Stimulated activated CD4-positive, alpha-beta T cell treated with anti-CD3 and anti-CD28 coated beads, Interleukin-15, amount 100 ng/mL, for 1 hour (primary cell): ENCODE results near the gene LRRC8B.
"Not testable (repeated sequence)": the region's sequence is repeated elsewhere in the genome, so short reads cannot be mapped to it uniquely, and the experiment has no call there.

Source experiments
- DNase-seq, 2 donors: peaks; one replicate each; pipeline ENCODE4 v3.0.0-alpha.2; 2020; ENCODE audit warnings: low read depth in 1 of 2, low spot score in 1 of 2

Gene LRRC8B

GRCh38 chr1:89524369-89525168 lies at the start of gene LRRC8B:
LRRC8B (plus strand) TSS chr1:89524829; CDS start chr1:89582651, 57,822 bp downstream.
- peak; percentile 72 to 83 for DNase-seq

DNA sequence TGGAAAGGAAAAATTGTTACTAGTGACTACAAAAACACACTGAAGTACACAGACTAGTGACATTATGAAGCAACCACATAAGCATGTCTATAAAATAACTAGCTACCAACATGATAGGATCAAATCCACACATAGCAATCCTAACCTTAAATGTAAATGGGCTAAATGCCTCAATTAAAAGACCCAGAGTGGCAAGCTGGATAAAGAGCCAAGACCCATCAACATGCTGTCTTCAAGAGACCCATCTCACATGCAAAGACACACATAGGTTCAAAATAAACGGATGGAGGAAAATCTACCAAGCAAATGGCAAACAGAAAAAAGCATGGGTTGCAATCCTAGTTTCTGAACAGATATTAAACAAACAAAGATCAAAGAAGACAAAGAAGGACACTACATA lies 49.4 kb upstream of the LRRC8B start:
- no peak for DNase-seq

DNA sequence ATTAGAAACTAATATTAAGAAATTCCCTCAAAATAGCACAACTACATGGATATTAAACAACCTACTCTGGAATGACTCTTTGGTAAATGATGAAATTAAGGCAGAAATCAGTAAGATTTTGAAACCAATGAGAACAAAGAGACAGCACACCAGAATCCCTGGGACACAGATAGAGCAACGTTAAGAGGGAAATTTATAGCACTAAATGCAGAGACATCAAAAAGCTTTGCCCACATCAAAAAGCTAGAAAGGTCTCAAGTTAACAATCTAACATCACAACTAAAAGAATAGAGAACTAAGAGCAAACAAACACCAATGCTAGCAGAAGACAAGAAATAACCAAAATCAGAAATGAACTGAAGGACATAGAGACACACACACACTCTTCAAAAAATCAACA lies 48.6 kb upstream of the LRRC8B start:
- DNase-seq = no peak

DNA sequence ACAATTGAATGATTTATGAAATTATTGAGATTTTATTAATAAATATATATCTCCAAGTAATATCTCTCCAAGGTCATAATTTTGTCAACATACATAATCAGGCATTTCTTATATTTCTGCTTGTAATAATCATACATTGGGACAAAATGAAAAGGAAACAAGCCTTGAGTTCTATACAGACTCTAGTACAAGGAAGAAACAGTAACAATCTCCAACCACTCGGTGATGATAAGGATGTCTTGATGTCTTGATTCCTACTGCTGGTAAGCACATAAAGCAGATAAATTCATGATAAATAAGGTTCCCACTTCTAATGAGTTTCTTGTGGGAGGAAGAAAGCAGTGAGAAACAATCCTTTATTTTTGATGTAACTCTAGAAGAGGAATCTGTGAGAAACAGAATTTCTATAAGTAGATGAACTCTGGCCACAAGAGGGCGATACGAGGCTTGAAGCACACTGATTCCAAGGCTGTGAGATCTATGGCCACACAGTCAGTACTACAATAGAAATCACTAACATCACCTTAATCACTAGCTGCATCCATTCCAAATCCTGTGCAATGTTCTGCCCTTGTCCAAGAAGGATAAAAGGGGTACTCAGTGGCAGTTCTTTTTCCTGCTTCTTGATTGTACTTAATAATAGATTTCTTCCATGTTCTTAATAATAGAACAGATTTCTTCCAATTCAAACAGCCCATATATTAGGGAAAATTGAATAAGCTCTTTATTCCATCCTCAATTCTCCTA lies 41.4 kb upstream of the LRRC8B start:
- DNase-seq = peak; percentile 37 to 52

DNA sequence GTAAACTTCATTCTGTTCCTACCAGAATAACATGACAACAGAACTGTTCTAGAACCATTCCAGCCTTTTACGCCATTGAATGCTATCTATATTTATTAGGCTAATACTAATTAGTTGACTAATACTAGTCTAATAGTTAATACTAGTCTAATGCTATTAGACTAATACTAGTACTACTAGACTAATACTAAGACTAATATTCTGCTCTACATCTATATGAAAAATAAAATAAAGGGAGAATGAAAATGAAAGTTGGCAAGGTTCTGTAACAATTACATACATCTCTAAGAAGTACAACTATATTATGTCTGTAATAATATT lies 40.9 kb upstream of the LRRC8B start:
- no peak for DNase-seq

- no peak for DNase-seq
Observed at GRCh38 chr1:89484092-89485038, 40.3 kb upstream of the LRRC8B start.

DNA sequence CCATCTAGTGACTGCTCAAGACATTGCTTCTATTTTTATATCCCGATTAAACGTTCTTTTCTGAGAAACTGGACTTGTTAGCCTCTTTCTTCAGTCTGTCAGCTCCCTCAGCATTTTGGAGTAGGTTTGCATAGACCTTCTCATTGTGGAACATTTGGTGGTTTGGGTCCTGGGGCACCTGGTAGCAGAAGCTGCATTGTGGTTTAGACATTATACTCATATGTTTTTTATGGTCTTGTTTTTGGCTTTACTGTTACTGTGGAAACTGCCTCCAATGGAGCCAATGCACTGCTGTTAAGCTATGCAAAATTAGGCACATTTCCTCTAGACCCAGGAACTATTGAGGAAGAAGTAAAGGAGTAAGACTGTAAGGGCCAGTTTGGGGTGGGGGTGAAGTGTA lies 36.7 kb upstream of the LRRC8B start:
- DNase-seq = no peak

DNA sequence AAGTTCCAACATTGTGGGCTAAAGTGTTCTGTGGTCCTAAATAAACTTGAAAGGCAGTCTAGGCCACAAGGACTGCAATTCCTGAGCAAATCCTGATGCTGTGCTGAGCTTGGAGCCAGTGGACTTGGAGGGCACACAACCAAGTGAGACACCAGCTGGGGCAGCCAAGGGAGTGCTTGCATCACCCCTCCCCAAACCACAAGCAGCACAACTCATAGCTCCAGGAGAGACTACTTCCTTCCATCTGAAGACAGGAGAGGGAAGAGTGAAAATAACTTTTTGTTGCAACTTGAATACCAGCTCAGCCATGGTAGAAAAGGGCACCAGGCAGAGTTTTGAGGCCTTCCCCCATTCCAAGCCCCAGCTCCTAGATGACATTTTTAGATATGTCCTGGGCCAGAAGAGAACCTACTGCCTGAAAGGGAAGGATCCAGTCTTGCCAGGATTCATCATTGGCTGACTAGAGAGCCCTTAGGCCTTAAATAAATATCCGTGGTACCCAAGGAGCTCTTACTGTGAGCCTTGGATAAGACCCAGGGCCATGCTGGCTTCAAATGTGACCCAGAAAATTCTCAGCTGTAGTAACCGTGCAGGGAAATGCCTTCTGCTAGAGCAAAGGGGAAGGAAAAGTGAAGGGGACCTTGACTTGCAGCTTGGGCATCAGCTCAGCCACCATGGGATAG lies 35.4 kb upstream of the LRRC8B start:
- no peak for DNase-seq

DNA sequence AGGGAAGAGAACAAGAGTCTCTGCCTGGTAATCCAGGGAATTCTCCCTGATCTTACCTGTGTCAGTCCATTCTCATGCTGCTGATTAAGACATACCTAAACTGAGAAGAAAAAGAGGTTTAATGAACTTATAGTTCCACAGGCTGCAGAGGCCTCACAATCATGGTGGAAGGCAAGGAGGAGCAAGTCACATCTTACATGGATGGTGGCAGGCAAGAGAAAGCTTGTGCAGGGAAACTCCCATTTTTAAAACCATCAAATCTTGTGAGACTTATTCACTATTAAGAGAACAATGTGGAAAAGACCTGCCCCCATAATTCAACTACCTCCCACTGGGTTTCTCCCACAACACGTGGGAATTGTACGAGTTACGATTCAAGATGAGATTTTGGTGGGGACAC lies 34.2 kb upstream of the LRRC8B start:
- no peak for DNase-seq

DNA sequence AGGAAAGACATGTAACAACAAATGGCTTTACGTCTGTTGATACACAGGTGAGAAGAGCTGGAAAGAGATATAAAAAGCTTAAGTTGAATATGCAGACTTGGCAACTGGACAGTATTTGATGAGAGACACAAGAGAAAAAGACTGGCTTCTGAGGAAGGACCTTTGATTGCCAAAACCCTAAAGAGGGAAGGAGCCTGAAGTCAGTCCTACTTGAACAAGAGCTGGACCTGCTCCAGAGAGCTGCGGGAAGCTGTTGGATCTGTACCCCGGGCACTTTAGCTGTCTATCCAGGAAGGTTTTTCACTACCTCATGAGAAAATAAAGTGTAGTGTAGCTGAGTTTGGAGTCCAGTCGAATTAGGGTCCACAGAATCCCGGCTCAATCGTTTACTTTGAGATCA lies 25.3 kb upstream of the LRRC8B start:
- no peak for DNase-seq

DNA sequence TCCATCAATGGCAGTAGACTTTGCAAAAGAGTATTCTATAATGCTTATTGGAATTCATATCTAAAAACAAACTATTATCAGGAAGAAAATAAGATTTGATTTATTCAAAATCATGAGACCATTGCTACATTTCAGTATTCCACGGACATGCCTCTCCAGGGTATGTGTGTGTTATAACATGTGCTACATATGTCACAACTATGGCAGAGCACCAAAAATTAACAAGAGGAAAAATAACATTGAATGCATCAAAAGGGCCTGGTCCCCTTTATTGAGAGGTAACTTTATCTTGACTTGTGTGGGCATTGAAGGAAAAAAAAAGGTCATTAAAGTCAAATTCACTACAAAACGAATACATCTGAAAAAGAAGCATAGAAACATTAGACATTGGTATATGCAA lies 22.6 kb upstream of the LRRC8B start:
- no peak for DNase-seq

DNA sequence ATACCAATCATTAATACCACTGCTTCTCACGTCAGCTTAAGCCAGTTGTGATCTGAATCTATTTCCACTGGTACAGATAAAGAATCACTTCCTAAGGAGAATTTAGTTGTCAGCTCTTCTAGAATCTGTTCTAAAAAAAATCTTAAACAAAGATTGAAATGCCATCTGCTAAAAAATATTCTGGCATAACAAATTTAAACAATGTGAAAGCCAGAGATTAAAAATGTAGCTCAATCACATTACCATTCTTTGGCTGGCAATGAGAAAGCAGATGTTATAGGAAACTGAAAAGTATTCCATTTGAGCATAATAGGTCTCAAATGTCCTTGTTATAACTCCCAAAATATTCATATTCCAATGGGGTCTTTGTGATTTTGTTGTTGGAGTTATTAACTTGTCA lies 21.7 kb upstream of the LRRC8B start:
- no peak for DNase-seq

DNA sequence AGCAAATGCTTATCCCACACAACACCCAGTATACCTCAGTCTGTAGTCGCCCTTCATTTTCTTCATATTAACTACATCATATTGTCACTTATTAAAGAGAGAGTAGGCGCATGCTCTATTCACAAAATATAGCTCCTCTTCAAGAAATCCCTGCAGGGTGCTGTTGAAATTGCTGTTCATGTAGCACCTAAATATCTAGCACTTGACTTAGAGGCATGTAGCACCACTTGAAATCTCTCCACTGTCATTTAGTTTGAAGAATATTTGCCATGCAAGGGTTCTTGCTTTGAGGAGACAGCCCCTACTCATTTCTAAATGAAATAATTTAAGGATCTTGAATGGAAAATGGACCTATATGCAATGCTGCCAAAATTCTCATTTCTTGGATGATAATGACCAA lies 20.9 kb upstream of the LRRC8B start:
- DNase-seq = no peak

DNA sequence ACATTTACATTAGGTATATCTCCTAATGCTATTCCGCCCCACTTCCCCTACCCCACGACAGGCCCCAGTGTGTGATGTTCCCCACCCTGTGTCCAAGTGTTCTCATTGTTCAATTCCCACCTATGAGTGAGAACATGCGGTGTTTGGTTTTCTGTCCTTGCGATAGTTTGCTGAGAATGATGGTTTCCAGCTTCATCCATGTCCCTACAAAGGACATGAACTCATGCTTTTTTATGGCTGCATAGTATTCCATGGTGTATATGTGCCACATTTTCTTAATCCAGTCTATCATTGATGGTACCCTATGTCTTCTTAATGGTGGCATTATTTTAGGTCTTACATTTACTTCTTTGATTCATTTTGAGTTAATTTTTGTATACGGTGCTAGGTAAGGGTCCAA lies 14.6 kb upstream of the LRRC8B start:
- DNase-seq = not testable (repeated sequence)

DNA sequence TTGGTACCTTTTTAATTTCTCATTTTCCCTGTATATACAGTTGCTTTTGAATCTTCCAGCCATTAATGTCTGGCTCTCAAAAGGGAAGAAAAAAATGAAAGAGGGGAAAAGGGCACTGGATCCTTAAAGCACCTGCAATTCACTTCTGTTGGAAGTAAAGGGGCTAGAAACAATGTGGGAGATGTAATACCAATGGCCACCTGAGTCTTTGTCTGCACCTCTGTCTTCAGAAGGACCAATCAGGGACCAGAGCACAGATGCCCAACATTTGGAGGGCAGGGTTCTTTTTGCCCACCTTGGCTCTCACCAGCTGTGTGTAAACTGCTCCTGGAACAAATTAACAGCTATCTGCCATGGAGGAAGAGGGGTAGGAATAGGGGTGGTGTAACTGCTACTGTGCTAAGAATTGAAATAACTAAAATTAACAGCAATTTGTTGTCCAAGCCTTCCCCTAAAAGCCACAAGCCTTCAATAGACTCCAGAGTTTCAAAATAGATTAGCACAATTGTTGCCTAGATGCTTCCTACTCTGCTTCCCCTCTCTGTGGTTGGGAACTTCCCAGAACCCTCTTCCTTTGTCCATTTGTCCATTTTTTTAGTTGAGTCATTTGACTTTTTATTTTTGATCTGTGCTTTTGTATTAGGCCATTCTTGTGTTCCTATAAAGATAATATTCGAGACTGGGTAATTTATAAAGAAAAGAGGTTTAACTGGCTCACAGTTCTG lies 11.5 kb upstream of the LRRC8B start:
- DNase-seq = no peak

- no peak for DNase-seq
Observed at GRCh38 chr1:89516055-89516454, 8.6 kb upstream of the LRRC8B start.

GRCh38 chr1:89518221-89518631 lies 6.4 kb upstream of the LRRC8B start:
- no peak for DNase-seq

DNA sequence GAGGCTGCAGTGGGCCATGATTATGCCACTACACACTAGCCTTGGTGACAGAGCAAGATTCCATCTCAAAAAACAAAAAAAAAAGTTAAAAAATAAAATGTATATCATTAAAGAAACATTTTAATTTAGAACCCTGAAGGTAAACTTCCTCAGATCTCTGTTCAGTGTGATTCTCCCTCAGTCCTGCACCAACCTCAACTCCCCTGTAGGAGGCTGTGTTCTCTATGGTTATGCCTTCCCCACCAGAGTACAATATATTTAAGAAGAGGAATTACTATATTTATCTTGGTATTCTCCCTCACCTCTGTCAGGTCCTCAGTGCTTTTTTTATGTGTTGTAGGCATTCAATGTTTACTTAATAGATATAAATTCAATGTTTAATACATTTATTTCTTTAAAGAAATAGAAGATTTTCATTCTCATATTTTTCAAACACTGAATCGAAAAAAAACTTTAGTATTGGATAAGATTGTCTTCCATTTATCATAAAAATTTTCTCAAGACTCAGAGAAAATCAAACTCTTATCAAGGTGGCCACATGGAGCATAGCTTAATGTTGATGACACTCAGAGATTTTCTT lies 4.8 kb upstream of the LRRC8B start:
- DNase-seq = peak in 1 of 2 donors; percentile 3

DNA sequence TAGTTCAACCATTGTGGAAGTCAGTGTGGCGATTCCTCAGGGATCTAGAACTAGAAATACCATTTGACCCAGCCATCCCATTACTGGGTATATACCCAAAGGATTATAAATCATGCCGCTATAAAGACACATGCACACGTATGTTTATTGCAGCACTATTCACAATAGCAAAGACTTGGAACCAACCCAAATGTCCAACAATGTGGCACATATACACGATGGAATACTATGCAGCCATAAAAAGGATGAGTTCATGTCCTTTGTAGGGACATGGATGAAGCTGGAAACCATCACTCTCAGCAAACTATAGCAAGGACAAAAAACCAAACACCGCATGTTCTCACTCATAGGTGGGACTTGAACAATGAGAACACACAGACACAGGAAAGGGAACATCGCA lies 2.7 kb upstream of the LRRC8B start:
- DNase-seq = not testable (repeated sequence)
